Liver (tissue), 9 donors: ENCODE data around the gene GCKR. TPM values are rescaled to one million over a fixed set of nuclear protein-coding genes. Genes with fewer than 3 reads are reported as not detected.

ENCODE experiments used
- DNase-seq: peaks from one replicate; pipeline ENCODE4 v3.0.0-alpha.2; 2017; ENCODE audit warnings: low spot score
- H3K27ac ChIP-seq, 2 donors: one replicate each; pipeline ENCODE4 v1.7.0; 2013; ENCODE audit warnings: inconsistent platforms in 2 of 2, low read length in 2 of 2, control low read depth in 1 of 2, low read depth in 1 of 2, mild to moderate bottlenecking in 1 of 2
- H3K27me3 ChIP-seq, 4 donors: one replicate each; pipeline versions ENCODE4 v1.6.1 to v1.7.0; 2013; ENCODE audit warnings: low read length in 3 of 4, inconsistent platforms in 1 of 4, mild to moderate bottlenecking in 1 of 4, moderate library complexity in 1 of 4; ENCODE audit not compliant: control insufficient read depth in 4 of 4, insufficient read depth in 4 of 4
- H3K36me3 ChIP-seq, 4 donors: one replicate each; pipeline versions ENCODE4 v1.6.1 to v1.7.0; 2013; ENCODE audit warnings: low read length in 3 of 4, mild to moderate bottlenecking in 3 of 4, low read depth in 1 of 4, moderate library complexity in 1 of 4; ENCODE audit not compliant: control insufficient read depth in 4 of 4, insufficient read depth in 3 of 4
- H3K4me1 ChIP-seq, 4 donors: one replicate each; pipeline versions ENCODE4 v1.6.1 to v1.7.0; 2013; ENCODE audit warnings: low read length in 3 of 4, mild to moderate bottlenecking in 3 of 4, moderate library complexity in 1 of 4; ENCODE audit not compliant: control insufficient read depth in 4 of 4, insufficient read depth in 4 of 4
- H3K4me3 ChIP-seq, 3 donors: one replicate each; pipeline versions ENCODE4 v1.6.1 to v1.7.0; 2013; ENCODE audit warnings: low read length in 3 of 3, control low read depth in 1 of 3, low read depth in 1 of 3, mild to moderate bottlenecking in 1 of 3
- H3K9ac ChIP-seq, 2 donors: one replicate each; pipeline ENCODE4 v1.7.0; 2013; ENCODE audit warnings: low read length in 2 of 2, mild to moderate bottlenecking in 2 of 2, moderate library complexity in 2 of 2, control low read depth in 1 of 2, low read depth in 1 of 2
- H3K9me3 ChIP-seq, 4 donors: one replicate each; pipeline versions ENCODE4 v1.6.1 to v1.7.0; 2013; ENCODE audit warnings: low read length in 3 of 4; ENCODE audit not compliant: control insufficient read depth in 4 of 4
- CTCF ChIP-seq: fragments of 150-350 bp; IDR thresholded peaks from 2 replicates; pipeline ENCODE4 v1.5.1; 2017; ENCODE audit warnings: improper control_type of control experiment, low read depth, low read length; ENCODE audit not compliant: missing input control
- EGR1 ChIP-seq, 2 donors: IDR thresholded peaks; 2 replicates each; pipeline ENCODE4 v1.6.1; 2016 to 2018; ENCODE audit warnings: antibody characterized with exemption in 2 of 2, low read depth in 2 of 2
- FOXA1 ChIP-seq: IDR thresholded peaks from 2 replicates; pipeline ENCODE4 v1.6.1; 2016; ENCODE audit warnings: antibody characterized with exemption
- FOXA2 ChIP-seq: IDR thresholded peaks from 2 replicates; pipeline ENCODE4 v1.6.1; 2016; ENCODE audit warnings: antibody characterized with exemption
- GABPA ChIP-seq, 2 donors: IDR thresholded peaks in 1 of 2; conservative IDR thresholded peaks in 1 of 2; 2 replicates each; pipeline ENCODE4 v1.6.1; 2016; ENCODE audit warnings: antibody characterized with exemption in 2 of 2, mild to moderate bottlenecking in 1 of 2, moderate library complexity in 1 of 2
- HNF4A ChIP-seq, 2 donors: conservative IDR thresholded peaks; 2 replicates each; pipeline ENCODE4 v1.6.1; 2016; ENCODE audit warnings: antibody characterized with exemption in 2 of 2, mild to moderate bottlenecking in 2 of 2
- HNF4G ChIP-seq: IDR thresholded peaks from 2 replicates; pipeline ENCODE4 v1.6.1; 2016; ENCODE audit warnings: antibody characterized with exemption
- JUND ChIP-seq, 2 donors: IDR thresholded peaks; 2 replicates each; pipeline ENCODE4 v1.6.1; 2016; ENCODE audit warnings: antibody characterized with exemption in 2 of 2
- MAX ChIP-seq: IDR thresholded peaks from 2 replicates; pipeline ENCODE4 v1.6.1; 2016; ENCODE audit warnings: antibody characterized with exemption
- NR2F2 ChIP-seq: IDR thresholded peaks from 2 replicates; pipeline ENCODE4 v1.6.1; 2016; ENCODE audit warnings: antibody characterized with exemption
- RAD21 ChIP-seq, 2 donors: IDR thresholded peaks; 2 replicates each; pipeline ENCODE4 v1.6.1; 2016; ENCODE audit warnings: antibody characterized with exemption in 2 of 2, mild to moderate bottlenecking in 2 of 2
- RXRA ChIP-seq, 2 donors: IDR thresholded peaks; 2 replicates each; pipeline ENCODE4 v1.6.1; 2017 to 2018; ENCODE audit warnings: antibody characterized with exemption in 2 of 2, mild to moderate bottlenecking in 1 of 2
- SP1 ChIP-seq: IDR thresholded peaks from 2 replicates; pipeline ENCODE4 v1.6.1; 2018; ENCODE audit warnings: antibody characterized with exemption, mild to moderate bottlenecking
- TAF1 ChIP-seq: conservative IDR thresholded peaks from 2 replicates; pipeline ENCODE4 v1.6.1; 2016; ENCODE audit warnings: antibody characterized with exemption, mild to moderate bottlenecking
- YY1 ChIP-seq: IDR thresholded peaks from 2 replicates; pipeline ENCODE4 v1.6.1; 2016; ENCODE audit warnings: antibody characterized with exemption, mild to moderate bottlenecking
- WGBS: extraction: QIAGEN DNeasy Blood & Tissue Kit; methylation state at CpG from one replicate; pipeline ENCODE4 v1.1.7; 2013; 5-methylcytosine and 5-hydroxymethylcytosine counted together
- polyA plus RNA-seq, 2 donors: library from polyadenylated mRNA; stranded (reverse) in 1 of 2; unstranded in 1 of 2; fragments of 200-250 nt in 1 of 2; fragments of >200 nt in 1 of 2; fragmentation: Nextera tagmentation in 1 of 2; extraction: Ambion mirVana in 1 of 2; gene quantifications; one replicate each; pipeline versions ENCODE4 v1.2.1 to v1.2.3, GENCODE V29; 2013 to 2015
- total RNA-seq, 2 donors: library from RNA; depleted of rRNA; stranded (reverse); fragments of >200 nt; gene quantifications; one replicate each; pipeline ENCODE4 v1.2.3, GENCODE V29; 2014
- TF ChIP-seq, protein P1 (sequence below): IDR thresholded peaks from 2 replicates; pipeline ENCODE4 v1.6.1; 2016; ENCODE audit warnings: antibody characterized with exemption
- TF ChIP-seq, protein P2 (sequence below): IDR thresholded peaks from 2 replicates; pipeline ENCODE4 v1.6.1; 2016; ENCODE audit warnings: antibody characterized with exemption, mild to moderate bottlenecking
- TF ChIP-seq, protein P3 (sequence below): IDR thresholded peaks from 2 replicates; pipeline ENCODE4 v1.6.1; 2016; ENCODE audit warnings: antibody characterized with exemption
- donor health status: healthy.
- donor health status: healthy.
- donor health status: healthy.
- donor health status: healthy.
- donor health status: healthy.

The GCKR gene
- total and polyA plus RNA-seq, 4 donors: 9.6 to 173 (median 79.4) TPM

GRCh38 chr2:27502142-27502541, 5.5 kb downstream of the GCKR start:
- WGBS: 91% methylated on average over 4 of the region's 4 CpGs
- DNase-seq: no peak
- H3K36me3 ChIP-seq: peaks cover 0 to 34% (median 14%) of the 10 kb centered on the region in 4 donors
- no peak overlapping the region for H3K27ac ChIP-seq
- no peaks in the 10 kb centered on the region for H3K27me3 ChIP-seq
- H3K4me1 ChIP-seq: peaks cover 14 to 54% (median 41%) of the 10 kb centered on the region in 4 donors
- H3K9me3 ChIP-seq: no peaks in the 10 kb centered on the region
- no peak overlapping the region for H3K4me3 ChIP-seq
- H3K9ac ChIP-seq: no peak overlapping the region
- no peak for TF ChIP-seq HNF4G

- WGBS: 56% methylated on average over 6 of the region's 6 CpGs
- peaks cover 4 to 33% (median 21%) of the 10 kb centered on the region in 4 donors for H3K4me1 ChIP-seq
- no peak overlapping the region for H3K4me3 ChIP-seq
- no peaks in the 10 kb centered on the region for H3K9me3 ChIP-seq
- H3K36me3 ChIP-seq: peaks cover 0 to 33% (median 24%) of the 10 kb centered on the region in 4 donors
- peak in 1 of 2 donors; percentile 24 for TF ChIP-seq HNF4A (conservative IDR thresholded peaks at IDR 0.05)
- TF ChIP-seq NR2F2: no peak
- no peak for TF ChIP-seq RAD21 (IDR thresholded peaks at IDR 0.05)
- no peaks in the 10 kb centered on the region for H3K27me3 ChIP-seq
- peak overlapping the region; percentile 63 to 84 for H3K27ac ChIP-seq
- DNase-seq: no peak
- no peak overlapping the region for H3K9ac ChIP-seq
Measured at GRCh38 chr2:27506587-27506986, 9.9 kb downstream of the GCKR start.

DNA sequence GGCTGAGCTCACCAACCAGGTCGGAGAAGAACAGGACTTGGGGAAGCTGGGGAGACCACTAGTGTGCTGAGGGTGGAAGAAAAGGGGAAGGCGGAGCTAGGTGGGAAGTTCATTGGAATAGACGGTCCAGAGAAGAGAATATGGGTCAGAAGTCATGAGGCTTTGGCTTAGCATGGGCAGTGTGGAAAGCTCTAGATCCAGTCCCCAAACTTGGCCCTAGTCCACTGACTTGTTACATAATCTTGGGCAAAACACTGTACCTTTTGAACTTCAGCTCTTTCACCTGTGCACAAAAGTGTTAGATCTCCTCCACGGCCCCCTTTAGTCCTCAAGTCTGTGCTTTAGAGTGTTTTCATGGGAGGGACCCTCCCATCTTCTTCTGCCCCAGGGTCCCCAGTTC, 10.7 kb downstream of the GCKR start:
- peak; percentile 43 for TF ChIP-seq YY1
- TF ChIP-seq SP1: peak; percentile 83
- no peak for TF ChIP-seq EGR1 (IDR thresholded peaks at IDR 0.05; ENCODE audit: low read depth in 2 of 2)
- no peak for TF ChIP-seq JUND (IDR thresholded peaks at IDR 0.05)
- peak; percentile 68 to 77 for TF ChIP-seq HNF4A (conservative IDR thresholded peaks at IDR 0.05)
- TF ChIP-seq FOXA1: no peak
- no peak for TF ChIP-seq CTCF
- TF ChIP-seq HNF4G: peak; percentile 12
- TF ChIP-seq, protein P1, sequence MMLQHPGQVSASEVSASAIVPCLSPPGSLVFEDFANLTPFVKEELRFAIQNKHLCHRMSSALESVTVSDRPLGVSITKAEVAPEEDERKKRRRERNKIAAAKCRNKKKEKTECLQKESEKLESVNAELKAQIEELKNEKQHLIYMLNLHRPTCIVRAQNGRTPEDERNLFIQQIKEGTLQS: peak; percentile 14
- TF ChIP-seq NR2F2: no peak
- TF ChIP-seq TAF1: no peak
- TF ChIP-seq MAX: peak; percentile 69
- TF ChIP-seq, protein P2, sequence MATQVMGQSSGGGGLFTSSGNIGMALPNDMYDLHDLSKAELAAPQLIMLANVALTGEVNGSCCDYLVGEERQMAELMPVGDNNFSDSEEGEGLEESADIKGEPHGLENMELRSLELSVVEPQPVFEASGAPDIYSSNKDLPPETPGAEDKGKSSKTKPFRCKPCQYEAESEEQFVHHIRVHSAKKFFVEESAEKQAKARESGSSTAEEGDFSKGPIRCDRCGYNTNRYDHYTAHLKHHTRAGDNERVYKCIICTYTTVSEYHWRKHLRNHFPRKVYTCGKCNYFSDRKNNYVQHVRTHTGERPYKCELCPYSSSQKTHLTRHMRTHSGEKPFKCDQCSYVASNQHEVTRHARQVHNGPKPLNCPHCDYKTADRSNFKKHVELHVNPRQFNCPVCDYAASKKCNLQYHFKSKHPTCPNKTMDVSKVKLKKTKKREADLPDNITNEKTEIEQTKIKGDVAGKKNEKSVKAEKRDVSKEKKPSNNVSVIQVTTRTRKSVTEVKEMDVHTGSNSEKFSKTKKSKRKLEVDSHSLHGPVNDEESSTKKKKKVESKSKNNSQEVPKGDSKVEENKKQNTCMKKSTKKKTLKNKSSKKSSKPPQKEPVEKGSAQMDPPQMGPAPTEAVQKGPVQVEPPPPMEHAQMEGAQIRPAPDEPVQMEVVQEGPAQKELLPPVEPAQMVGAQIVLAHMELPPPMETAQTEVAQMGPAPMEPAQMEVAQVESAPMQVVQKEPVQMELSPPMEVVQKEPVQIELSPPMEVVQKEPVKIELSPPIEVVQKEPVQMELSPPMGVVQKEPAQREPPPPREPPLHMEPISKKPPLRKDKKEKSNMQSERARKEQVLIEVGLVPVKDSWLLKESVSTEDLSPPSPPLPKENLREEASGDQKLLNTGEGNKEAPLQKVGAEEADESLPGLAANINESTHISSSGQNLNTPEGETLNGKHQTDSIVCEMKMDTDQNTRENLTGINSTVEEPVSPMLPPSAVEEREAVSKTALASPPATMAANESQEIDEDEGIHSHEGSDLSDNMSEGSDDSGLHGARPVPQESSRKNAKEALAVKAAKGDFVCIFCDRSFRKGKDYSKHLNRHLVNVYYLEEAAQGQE: peak; percentile 34
- peak; percentile 96 to 97 for TF ChIP-seq RXRA (IDR thresholded peaks at IDR 0.05)
- TF ChIP-seq GABPA (IDR thresholded peaks at IDR 0.05 in 1 of 2, conservative IDR thresholded peaks at IDR 0.05 in 1 of 2): no peak
- no peak for TF ChIP-seq FOXA2
- TF ChIP-seq RAD21 (IDR thresholded peaks at IDR 0.05): peak in 1 of 2 donors; percentile 45
- TF ChIP-seq, protein P3, sequence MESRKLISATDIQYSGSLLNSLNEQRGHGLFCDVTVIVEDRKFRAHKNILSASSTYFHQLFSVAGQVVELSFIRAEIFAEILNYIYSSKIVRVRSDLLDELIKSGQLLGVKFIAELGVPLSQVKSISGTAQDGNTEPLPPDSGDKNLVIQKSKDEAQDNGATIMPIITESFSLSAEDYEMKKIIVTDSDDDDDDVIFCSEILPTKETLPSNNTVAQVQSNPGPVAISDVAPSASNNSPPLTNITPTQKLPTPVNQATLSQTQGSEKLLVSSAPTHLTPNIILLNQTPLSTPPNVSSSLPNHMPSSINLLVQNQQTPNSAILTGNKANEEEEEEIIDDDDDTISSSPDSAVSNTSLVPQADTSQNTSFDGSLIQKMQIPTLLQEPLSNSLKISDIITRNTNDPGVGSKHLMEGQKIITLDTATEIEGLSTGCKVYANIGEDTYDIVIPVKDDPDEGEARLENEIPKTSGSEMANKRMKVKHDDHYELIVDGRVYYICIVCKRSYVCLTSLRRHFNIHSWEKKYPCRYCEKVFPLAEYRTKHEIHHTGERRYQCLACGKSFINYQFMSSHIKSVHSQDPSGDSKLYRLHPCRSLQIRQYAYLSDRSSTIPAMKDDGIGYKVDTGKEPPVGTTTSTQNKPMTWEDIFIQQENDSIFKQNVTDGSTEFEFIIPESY: no peak
- Histone ChIP-seq H3K36me3 (peaks cover 0 to 31% (median 22%) of the 10 kb centered on the region in 4 donors), H3K27me3 (no peaks in the 10 kb centered on the region), H3K4me3 (no peak overlapping the region), H3K9me3 (no peaks in the 10 kb centered on the region), H3K4me1 (peaks cover 4 to 28% (median 17%) of the 10 kb centered on the region in 4 donors), H3K9ac (no peak overlapping the region), H3K27ac (peak overlapping the region; percentile 63 to 84)
- DNase-seq: no peak
- WGBS: 34% methylated on average over 4 of the region's 4 CpGs
